T-helper 2 cell treated with Interferon-gamma antibody and Interleukin-4, amounts not matched to agents 5 μg/mL and 100 μg/mL, for 36 hours (primary cell): ENCODE measurements around the gene RABIF.

Source experiments
- DNase-seq: peaks from one replicate; pipeline ENCODE4 v3.0.0; 2021; ENCODE audit warnings: low spot score
- H3K27ac Mint-ChIP-seq: one replicate; pipeline ENCODE4 v1.8.0; 2021; ENCODE audit warnings: mild to moderate bottlenecking, mixed read lengths
- H3K27me3 Mint-ChIP-seq: one replicate; pipeline ENCODE4 v1.8.0; 2021; ENCODE audit warnings: low read depth, mixed read lengths
- H3K36me3 Mint-ChIP-seq: one replicate; pipeline ENCODE4 v1.8.0; 2021; ENCODE audit warnings: low read depth, mixed read lengths
- H3K4me1 Mint-ChIP-seq: one replicate; pipeline ENCODE4 v1.8.0; 2021; ENCODE audit warnings: low read depth, mixed read lengths
- H3K4me3 Mint-ChIP-seq: one replicate; pipeline ENCODE4 v1.8.0; 2022; ENCODE audit warnings: mild to moderate bottlenecking, moderate library complexity, mixed read lengths
- H3K9me3 Mint-ChIP-seq: one replicate; pipeline ENCODE4 v1.8.0; 2021; ENCODE audit warnings: mixed read lengths

RABIF gene

DNA sequence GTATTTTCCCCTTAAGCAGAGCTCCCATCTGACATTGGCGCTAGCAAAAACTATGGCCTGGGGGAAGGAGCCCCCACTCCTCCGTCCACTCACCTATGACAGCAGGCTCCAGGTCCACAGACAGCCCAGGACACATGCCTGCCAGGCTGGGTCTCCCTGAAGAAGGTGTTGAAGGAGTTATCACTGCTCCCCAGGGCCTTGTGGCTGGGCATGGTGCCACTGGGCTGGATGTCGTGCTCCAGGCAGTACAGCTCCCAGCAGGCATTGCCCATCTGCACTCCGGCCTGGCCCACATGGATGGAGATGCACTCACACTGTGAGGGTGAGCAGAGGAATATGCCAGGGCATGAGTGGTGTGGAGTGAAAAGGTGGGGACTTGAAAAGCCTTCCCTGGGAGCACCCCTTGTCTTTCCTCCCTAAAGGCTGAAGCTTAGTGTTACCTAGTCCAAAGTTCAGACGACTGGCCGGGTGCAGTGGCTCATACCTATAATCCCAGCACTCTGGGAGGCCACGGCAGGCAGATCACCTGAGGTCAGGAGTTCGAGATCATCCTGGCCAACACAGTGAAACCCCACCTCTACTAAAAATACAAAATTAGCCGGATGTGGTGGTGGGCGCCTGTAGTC is 30.0 kb downstream of the RABIF start:
- Mint-ChIP-seq H3K36me3 (no peaks in the 10 kb centered on the region), H3K9me3 (no peaks in the 10 kb centered on the region), H3K27me3 (peaks cover 47% of the 10 kb centered on the region), H3K27ac (no peak overlapping the region), H3K4me3 (no peak overlapping the region), H3K4me1 (peaks cover 7% of the 10 kb centered on the region)
- no peak for DNase-seq

DNA sequence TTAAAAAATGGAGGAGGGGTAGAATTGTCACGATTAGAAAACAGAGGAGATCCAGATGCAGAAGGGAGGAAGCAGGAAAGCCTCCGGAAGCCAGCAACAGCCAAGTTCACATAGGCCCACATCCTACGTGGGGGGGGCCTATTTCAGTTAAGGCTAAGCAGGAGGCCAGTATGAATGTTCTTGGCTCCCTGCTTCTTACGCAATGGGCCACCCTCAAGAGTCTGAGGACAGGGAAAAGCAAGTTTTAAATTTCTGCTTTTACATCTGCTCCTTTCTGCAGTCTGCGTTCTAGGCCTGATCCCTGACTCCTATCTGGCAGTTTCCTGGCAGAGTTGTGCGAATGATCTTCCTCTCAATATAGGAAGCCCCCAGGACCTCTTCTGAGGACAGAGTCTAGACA is 30.6 kb downstream of the RABIF start:
- Mint-ChIP-seq H3K27ac (no peak overlapping the region), H3K36me3 (no peaks in the 10 kb centered on the region), H3K27me3 (peaks cover 43% of the 10 kb centered on the region), H3K4me1 (peaks cover 7% of the 10 kb centered on the region), H3K9me3 (no peaks in the 10 kb centered on the region), H3K4me3 (no peak overlapping the region)
- DNase-seq, result no peak

DNA sequence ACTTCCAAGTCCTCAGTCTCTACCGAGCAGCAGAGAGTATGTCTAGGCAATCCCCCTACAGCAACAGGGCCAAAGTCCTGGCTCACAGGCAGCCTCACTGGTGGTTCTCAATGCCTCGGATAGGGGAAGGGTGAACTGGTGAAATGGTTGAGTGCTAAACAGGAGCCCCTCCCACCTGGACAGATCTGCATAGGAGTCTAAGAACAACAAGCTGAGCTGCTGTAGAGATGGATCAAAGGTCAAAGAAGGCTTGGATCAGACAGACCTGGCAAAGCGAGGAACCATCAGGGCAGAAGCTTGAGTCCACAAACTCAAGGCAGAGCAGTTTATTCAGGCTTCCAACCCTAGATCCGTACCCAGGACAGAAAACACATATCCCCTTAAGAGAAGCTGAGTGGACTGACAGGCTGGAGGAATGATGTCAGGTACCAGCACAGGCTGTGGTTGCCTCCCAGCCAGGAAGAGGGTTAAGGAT is 31.8 kb downstream of the RABIF start:
- Mint-ChIP-seq H3K27ac (no peak overlapping the region), H3K4me3 (no peak overlapping the region), H3K27me3 (peaks cover 32% of the 10 kb centered on the region), H3K36me3 (no peaks in the 10 kb centered on the region), H3K9me3 (no peaks in the 10 kb centered on the region), H3K4me1 (peaks cover 7% of the 10 kb centered on the region)
- no peak for DNase-seq

DNA sequence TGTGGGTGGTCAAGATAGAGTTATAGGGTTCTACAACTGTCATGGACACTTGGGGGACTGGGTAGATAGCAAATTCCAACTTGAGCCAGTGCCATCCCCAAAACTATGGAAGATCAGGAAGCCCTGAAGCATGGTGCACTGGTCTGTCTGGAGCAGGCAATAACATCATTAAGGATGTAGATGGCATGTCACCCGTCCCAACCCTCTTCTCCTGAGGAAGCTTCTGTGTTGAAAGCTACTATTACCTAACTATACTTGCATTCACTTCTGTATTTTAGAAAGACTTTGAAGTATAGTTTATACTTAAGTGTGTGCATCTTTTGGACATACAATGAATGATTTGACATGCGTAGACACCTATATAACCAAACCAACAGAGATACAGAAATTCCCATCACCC is 32.9 kb downstream of the RABIF start:
- H3K4me1 Mint-ChIP-seq, result no peaks in the 10 kb centered on the region
- H3K9me3 Mint-ChIP-seq, result no peaks in the 10 kb centered on the region
- no peak for DNase-seq
- H3K36me3 Mint-ChIP-seq, result no peaks in the 10 kb centered on the region
- H3K27ac Mint-ChIP-seq, result no peak overlapping the region
- no peak overlapping the region for H3K4me3 Mint-ChIP-seq
- peaks cover 21% of the 10 kb centered on the region for H3K27me3 Mint-ChIP-seq

GRCh38 chr1:202854787-202855186 is 34.2 kb downstream of the RABIF start:
- Mint-ChIP-seq H3K36me3 (no peaks in the 10 kb centered on the region), H3K27me3 (peaks cover 12% of the 10 kb centered on the region), H3K27ac (no peak overlapping the region), H3K4me3 (no peak overlapping the region), H3K4me1 (no peaks in the 10 kb centered on the region), H3K9me3 (no peaks in the 10 kb centered on the region)
- DNase-seq, result no peak

DNA sequence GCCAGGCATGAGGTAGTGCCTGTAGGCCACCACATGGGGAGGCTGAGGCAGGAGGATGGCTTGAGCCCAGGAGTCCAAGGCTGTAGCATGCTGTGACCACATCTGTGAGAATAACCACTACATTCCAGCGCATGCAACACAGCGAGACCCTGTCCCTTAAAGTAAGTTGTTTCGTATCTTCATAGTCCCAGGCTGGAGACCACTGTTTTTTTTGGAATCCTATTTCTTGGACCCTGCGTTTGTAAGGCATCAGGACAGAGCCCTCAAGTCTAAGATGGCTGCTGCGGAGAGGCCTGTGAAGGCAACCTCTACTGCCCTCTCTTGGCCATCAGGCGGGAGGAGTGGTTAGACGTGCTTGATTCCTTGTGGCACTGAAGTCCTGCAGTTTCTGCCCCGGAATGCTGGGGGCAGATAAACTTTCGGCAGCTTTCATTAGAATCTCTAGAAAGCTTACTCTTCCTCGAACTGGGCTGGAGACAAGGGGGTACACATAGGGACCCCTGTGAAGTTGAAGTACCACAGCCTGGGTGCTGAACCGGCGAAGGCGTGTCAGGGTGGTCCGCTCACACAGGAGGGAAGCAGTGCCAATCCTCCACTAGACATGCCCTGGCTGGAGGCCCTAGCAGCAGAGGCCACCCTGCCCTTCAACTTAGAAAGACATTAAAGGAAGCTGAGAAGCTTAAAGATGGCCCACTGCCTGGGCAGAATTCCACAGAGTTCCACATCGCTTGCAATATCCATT is 36.6 kb downstream of the RABIF start:
- no peaks in the 10 kb centered on the region for H3K27me3 Mint-ChIP-seq
- no peaks in the 10 kb centered on the region for H3K9me3 Mint-ChIP-seq
- H3K27ac Mint-ChIP-seq, result no peak overlapping the region
- H3K36me3 Mint-ChIP-seq, result no peaks in the 10 kb centered on the region
- peak; percentile 22 for DNase-seq
- H3K4me1 Mint-ChIP-seq, result peaks cover 6% of the 10 kb centered on the region
- no peak overlapping the region for H3K4me3 Mint-ChIP-seq

GRCh38 chr1:202850593-202851362 is 38.2 kb downstream of the RABIF start:
- Mint-ChIP-seq H3K4me1 (peaks cover 6% of the 10 kb centered on the region), H3K36me3 (no peaks in the 10 kb centered on the region), H3K27ac (no peak overlapping the region), H3K9me3 (no peaks in the 10 kb centered on the region), H3K27me3 (no peaks in the 10 kb centered on the region), H3K4me3 (no peak overlapping the region)
- DNase-seq, result no peak

DNA sequence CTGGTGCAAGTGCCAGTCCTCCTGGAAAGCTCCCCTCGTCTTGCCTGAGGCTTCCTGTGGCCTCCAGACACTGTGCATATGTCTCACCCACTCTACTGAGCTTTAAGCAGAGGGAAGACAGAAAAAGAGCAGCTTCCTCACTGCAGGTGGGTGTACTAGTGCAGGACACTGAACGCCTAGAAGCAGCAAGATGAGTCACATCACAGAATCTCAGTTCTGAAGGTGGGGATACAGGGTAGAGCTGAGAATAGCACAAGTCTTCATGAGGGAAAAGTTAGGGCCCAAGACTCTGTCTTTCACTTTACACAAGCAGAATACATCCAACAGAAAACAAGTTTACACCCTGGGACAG is 40.8 kb downstream of the RABIF start:
- Mint-ChIP-seq H3K4me1 (peaks cover 6% of the 10 kb centered on the region), H3K27me3 (no peaks in the 10 kb centered on the region), H3K36me3 (no peaks in the 10 kb centered on the region), H3K9me3 (no peaks in the 10 kb centered on the region), H3K4me3 (no peak overlapping the region), H3K27ac (no peak overlapping the region)
- peak; percentile 11 for DNase-seq

GRCh38 chr1:202844935-202845334 is 44.0 kb downstream of the RABIF start:
- H3K4me1 Mint-ChIP-seq, result peaks cover 6% of the 10 kb centered on the region
- no peaks in the 10 kb centered on the region for H3K27me3 Mint-ChIP-seq

GRCh38 chr1:202844259-202844658 is 44.7 kb downstream of the RABIF start:
- Mint-ChIP-seq H3K36me3 (no peaks in the 10 kb centered on the region), H3K4me1 (peaks cover 6% of the 10 kb centered on the region), H3K27me3 (no peaks in the 10 kb centered on the region), H3K27ac (no peak overlapping the region), H3K4me3 (no peak overlapping the region), H3K9me3 (no peaks in the 10 kb centered on the region)
- DNase-seq, result no peak

More at GRCh38 chr1:202844935-202845334, 44.0 kb downstream of the RABIF start:
- H3K36me3 Mint-ChIP-seq, result no peaks in the 10 kb centered on the region
- H3K9me3 Mint-ChIP-seq, result no peaks in the 10 kb centered on the region
- DNase-seq, result no peak
- H3K4me3 Mint-ChIP-seq, result no peak overlapping the region
- H3K27ac Mint-ChIP-seq, result no peak overlapping the region

GRCh38 chr1:202843081-202843480 is 45.9 kb downstream of the RABIF start:
- Mint-ChIP-seq H3K4me3 (no peak overlapping the region), H3K9me3 (no peaks in the 10 kb centered on the region), H3K27me3 (no peaks in the 10 kb centered on the region), H3K27ac (no peak overlapping the region), H3K4me1 (peaks cover 4% of the 10 kb centered on the region), H3K36me3 (no peaks in the 10 kb centered on the region)
- DNase-seq, result no peak

DNA sequence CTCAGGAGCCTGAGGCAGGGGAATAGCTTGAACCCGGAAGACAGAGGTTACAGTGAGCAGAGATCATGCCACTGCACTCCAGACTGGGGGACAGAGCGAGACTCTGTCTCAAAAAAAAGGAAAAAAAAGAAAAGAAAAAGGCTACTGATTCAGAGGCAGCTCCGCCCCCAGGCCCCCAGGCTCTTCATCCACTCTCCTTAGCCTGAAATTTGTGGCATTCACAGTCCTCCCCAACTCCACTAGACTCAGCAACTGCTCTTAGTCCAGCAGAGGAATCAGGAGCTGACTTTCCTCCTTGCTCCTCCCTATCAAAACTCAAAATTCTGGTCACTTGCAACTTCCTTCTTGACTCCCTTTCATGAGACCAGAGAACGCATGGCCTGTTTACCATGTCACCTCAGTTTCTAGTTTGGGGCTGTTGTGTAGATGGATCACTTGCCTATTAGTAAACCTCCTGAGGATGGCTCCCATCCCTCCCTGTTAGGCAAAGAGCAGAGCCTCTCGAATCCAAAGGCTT is 51.1 kb downstream of the RABIF start:
- peaks cover 40% of the 10 kb centered on the region for H3K4me1 Mint-ChIP-seq
- no peaks in the 10 kb centered on the region for H3K9me3 Mint-ChIP-seq
- no peak for DNase-seq
- peaks cover 2% of the 10 kb centered on the region for H3K27me3 Mint-ChIP-seq
- H3K36me3 Mint-ChIP-seq, result no peaks in the 10 kb centered on the region
- H3K27ac Mint-ChIP-seq, result no peak overlapping the region
- no peak overlapping the region for H3K4me3 Mint-ChIP-seq

- peak overlapping the region; percentile 79 for H3K4me3 Mint-ChIP-seq
- no peaks in the 10 kb centered on the region for H3K36me3 Mint-ChIP-seq
- peaks cover 2% of the 10 kb centered on the region for H3K27me3 Mint-ChIP-seq
- peak overlapping the region; percentile 51 for H3K27ac Mint-ChIP-seq
- H3K9me3 Mint-ChIP-seq, result no peaks in the 10 kb centered on the region
- no peak for DNase-seq
- peaks cover 41% of the 10 kb centered on the region for H3K4me1 Mint-ChIP-seq
Observed at GRCh38 chr1:202836623-202837403, 52.1 kb downstream of the RABIF start.
